Measurements from ENCODE around the gene ASPSCR1.

The ASPSCR1 gene, protein sequence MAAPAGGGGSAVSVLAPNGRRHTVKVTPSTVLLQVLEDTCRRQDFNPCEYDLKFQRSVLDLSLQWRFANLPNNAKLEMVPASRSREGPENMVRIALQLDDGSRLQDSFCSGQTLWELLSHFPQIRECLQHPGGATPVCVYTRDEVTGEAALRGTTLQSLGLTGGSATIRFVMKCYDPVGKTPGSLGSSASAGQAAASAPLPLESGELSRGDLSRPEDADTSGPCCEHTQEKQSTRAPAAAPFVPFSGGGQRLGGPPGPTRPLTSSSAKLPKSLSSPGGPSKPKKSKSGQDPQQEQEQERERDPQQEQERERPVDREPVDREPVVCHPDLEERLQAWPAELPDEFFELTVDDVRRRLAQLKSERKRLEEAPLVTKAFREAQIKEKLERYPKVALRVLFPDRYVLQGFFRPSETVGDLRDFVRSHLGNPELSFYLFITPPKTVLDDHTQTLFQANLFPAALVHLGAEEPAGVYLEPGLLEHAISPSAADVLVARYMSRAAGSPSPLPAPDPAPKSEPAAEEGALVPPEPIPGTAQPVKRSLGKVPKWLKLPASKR

GRCh38 chr17:81977211-81977808, at the start of gene ASPSCR1:
ASPSCR1 (plus strand) TSS chr17:81977629; CDS start chr17:81977647, 18 bp downstream.
- peak; percentile 79 to 92 for DNase-seq

GRCh38 chr17:81927653-81928543, 49.5 kb upstream of the ASPSCR1 start, which contains the start of gene MAFG:
MAFG (minus strand) TSS chr17:81927735; CDS start chr17:81923185, 4,550 bp downstream.
- DNase-seq = peak; percentile 92 to 95

DNA sequence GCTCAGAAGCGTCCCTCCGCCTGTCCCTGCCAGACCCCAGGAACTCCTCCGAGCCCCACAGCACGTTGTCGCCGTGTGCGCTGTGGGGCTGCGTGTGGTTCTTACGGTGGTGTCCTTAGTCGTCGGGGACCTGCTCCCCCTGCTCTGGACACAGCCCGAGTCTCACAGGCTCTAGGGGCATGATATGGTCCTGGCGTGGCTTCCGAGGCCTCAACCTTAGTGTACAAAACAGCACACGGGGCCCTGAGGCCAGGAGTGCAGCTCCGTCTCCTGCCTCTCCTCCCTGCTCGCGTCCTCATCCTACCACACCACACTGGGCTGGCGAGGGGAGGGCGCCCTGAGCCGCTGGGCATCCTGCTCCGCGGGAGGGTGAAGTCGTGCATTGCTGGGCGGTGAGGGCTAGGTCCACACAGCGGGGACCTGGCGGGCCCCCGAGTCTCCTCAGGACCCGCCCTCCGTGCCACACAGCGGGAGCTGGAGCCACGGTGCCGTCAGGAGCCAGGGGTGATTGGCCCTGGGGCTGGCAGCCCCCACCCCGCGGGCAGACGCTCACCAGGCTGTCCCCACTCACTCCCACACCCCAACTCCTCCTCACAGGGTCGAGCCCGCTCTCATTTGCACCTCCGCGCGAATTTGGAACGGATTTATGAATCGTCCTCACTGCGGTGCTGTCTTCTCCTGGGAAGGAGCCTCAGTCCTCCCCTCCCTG, 48.7 kb upstream of the ASPSCR1 start:
- no peak for DNase-seq

GRCh38 chr17:81929253-81930141, 47.9 kb upstream of the ASPSCR1 start:
- no peak for DNase-seq

DNA sequence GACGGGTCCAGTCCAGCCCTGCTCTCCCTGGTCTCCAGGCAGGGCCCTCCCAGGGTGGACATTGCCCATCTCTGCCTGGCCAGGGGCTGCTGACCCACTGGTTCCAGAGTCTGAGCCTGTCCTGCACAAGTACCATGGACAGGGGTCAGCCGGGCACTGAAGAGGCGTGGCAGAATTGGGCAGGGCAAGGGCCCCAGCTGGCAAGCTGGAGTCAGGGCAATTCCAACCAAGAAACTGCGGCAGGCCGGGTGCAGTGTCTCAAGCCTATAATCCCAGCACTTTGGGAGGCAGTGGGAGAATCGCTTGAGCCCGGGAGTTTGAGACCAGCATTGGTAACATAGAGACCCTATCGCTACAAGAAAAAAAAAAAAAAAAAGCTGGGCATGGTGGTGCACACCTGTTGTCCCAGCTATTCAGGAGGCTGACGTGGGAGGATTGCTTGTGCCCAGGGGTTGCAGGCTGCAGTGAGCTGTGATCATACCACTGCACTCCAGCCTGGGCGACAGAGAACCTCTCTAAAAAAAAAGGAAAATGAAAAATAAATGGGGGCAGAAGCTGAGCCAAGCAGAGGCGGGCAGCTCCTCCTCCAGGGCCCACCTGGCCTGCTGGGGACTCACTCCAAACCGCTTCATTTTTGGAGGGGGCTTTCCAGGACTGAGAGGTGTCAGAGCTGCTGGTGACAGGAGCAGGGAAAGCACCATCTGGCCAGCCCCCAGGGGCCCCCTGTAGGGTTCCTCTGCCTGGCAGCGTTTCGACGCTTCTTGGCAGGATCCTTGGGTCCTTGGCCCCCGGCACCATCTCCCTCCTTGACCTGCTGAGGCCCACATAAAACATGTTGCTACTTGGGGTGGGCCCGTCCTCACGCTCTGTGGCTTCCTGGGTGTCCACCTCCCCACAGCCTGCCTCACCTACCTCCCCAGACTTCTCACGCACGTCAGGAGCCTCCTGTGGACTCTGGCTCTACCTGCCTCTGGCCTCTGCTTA, 47.0 kb upstream of the ASPSCR1 start:
- DNase-seq = no peak

- DNase-seq = no peak
These were observed 46.3 kb upstream of the ASPSCR1 start for GRCh38 chr17:81931189-81931556.

- DNase-seq = no peak
These were observed 45.7 kb upstream of the ASPSCR1 start for GRCh38 chr17:81931557-81932332.

- DNase-seq = no peak
These were observed 45.0 kb upstream of the ASPSCR1 start for GRCh38 chr17:81932333-81932983.

DNA sequence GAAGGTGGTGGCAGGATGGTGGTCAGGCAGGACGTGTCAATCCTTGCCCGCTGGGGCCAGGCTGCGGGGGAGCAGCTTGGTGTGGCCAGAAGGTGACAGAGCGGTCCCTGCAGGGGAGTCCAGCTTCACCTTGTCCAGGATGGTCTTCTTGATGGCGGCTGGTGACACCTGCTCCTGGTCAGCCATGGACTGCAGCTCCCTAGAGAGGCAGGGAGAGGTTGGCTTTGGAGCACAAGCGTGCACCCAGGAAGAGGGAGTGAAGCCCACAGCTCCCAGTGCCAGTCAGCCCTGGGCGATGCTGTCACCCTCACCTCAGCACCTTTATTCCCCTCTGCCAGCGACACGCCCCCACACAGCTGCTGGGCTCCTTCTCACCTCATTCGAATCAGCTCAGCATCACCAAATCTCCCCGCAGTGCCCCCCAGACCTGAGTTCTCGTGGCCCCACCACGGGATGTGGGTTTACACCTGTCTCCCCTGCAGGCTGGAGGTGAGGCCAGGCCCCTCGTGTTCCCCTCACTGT, 44.2 kb upstream of the ASPSCR1 start:
- DNase-seq = no peak

GRCh38 chr17:81934098-81934757, 43.2 kb upstream of the ASPSCR1 start:
- no peak for DNase-seq

- DNase-seq = no peak
These were observed 42.4 kb upstream of the ASPSCR1 start for GRCh38 chr17:81934850-81935708.

DNA sequence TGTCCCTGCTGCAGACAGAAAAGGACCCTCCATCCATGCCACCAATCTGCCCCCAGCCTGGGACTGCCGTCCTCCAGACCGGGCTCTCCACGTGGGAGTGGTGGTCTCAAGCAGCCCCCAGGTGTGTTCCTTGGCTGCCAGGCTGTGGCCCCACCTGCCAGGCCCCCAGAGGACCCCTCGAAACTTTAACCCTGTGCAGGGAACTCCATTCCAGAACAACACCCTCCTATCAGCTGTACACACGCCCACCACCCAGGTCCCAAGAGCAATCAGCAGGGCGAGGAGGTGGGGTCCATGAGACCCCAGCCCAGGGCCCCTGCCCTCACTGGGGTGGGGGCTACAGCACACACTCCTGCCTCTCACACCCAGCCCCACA, 41.7 kb upstream of the ASPSCR1 start:
- DNase-seq = no peak

- no peak for DNase-seq
These were observed 38.2 kb upstream of the ASPSCR1 start for GRCh38 chr17:81939218-81939617.

DNA sequence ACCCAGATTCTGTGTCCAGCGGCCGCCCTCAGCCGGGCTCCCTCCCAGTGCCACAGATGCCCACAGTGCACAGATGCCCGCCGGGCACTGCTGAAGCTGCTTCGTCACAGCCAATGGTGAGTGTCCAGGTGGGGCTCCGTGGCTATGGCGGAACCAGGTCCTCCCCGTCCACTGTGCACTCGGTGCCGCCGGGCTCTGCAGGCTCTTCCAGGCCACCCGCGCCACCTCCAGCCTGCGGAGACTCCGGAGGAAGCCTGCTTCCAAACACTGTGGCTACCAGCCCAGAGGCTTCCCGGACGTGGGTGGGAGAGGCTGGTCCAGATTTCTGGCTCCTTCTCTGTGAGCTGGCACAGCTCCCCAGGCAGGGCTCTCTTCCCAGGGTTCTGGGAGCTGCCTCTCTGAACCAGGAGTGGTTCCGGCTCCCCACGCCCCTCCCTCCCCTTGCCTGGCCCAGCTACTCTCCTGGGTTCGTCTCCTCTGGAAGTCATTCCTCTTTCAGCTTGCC, 37.5 kb upstream of the ASPSCR1 start:
- no peak for DNase-seq

DNA sequence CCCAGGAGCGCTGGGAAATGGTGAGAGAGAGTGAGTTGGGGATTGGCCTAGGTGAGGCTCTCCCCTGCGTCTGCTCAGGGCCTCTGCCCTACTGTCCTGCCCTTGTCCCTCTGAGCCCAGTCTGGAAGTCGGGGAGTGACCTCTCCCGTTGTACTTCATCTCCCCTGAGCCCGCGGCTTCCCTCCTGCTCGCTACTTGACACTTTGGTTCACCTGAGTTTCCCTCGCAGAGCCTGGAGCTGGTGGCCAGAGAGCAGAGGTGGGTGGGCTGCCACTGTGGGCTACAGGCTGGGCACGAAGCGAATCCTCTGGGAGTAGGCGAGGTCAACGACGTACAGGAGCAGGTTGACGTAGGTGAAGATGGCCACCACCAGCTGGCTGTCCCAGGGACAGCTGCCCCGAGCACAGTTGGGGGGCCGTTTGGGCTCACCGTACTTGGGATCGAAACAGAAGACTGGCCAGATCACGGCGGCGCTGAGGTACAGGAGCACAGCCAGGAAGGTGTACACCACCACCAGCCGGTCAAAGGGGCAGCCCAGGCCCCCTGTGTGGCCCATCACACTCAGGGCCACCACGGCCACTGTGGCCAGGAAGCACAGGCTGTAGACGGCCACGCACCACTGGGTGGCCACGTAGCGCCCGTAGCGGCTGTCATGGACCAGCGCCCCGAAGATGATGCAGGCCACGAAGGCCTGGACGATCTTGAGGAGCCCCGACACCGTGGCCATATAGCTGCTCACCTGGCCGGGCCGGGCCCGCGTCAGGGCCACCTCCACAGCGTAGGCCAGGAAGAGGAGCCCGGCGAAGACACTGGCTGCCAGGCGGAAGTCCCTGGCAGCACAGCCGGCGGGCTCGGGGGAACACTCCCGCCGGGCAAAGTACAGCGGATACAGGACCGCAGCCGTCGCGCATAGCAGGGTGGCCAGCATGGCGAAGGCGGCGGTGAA, 36.6 kb upstream of the ASPSCR1 start:
- no peak for DNase-seq
